ENCODE results near the gene LPP. TPM values are rescaled to one million over a fixed set of nuclear protein-coding genes. Genes with fewer than 3 reads are reported as not detected.
A peak's percentile ranks its signal among the peaks of the same experiment; 100 is the strongest.

The LPP gene
- total and polyA plus RNA-seq, 4 donors = 11.1 to 219 (median 66.5) TPM

- Histone ChIP-seq H3K4me3 (no peak overlapping the region), H3K27me3 (ENCODE audit: control insufficient read depth in 3 of 3, insufficient read depth in 3 of 3, low read length in 2 of 3) (no peaks in the 10 kb centered on the region), H3K9me3 (ENCODE audit: control insufficient read depth in 4 of 4, insufficient read depth in 3 of 4, low read length in 3 of 4) (no peaks in the 10 kb centered on the region), H3K36me3 (ENCODE audit: control insufficient read depth in 4 of 4, insufficient read depth in 4 of 4, low read length in 4 of 4) (no peaks in the 10 kb centered on the region), H3K27ac (ENCODE audit: low read depth in 1 of 2, low read length in 1 of 2) (peak overlapping the region in 1 of 2 donors; percentile 61), H3K4me1 (ENCODE audit: control insufficient read depth in 5 of 5, insufficient read depth in 5 of 5, low read length in 5 of 5) (peaks cover 0 to 32% (median 4%) of the 10 kb centered on the region in 5 donors), H3K9ac (ENCODE audit: insufficient read depth in 1 of 2, low read length in 2 of 2) (no peak overlapping the region)
- TF ChIP-seq CTCF (IDR thresholded peaks at IDR 0.05; ENCODE audit: control extremely low read depth, extremely low read depth) = no peak
- ATAC-seq (ENCODE audit: insufficient read depth, low FRiP score) (no peak), DNase-seq (no peak)
- WGBS, 2 donors = 80 to 88% methylated on average over 4 of the region's 4 CpGs
Measured at GRCh38 chr3:188274249-188274915, 120.4 kb downstream of the LPP start.

- no peaks in the 10 kb centered on the region for H3K36me3 ChIP-seq (ENCODE audit: control insufficient read depth in 4 of 4, insufficient read depth in 4 of 4, low read length in 4 of 4)
- peaks cover 0 to 23% (median 0%) of the 10 kb centered on the region in 5 donors for H3K4me1 ChIP-seq (ENCODE audit: control insufficient read depth in 5 of 5, insufficient read depth in 5 of 5, low read length in 5 of 5)
- DNase-seq (no peak), ATAC-seq (ENCODE audit: insufficient read depth, low FRiP score) (no peak)
- no peaks in the 10 kb centered on the region for H3K27me3 ChIP-seq (ENCODE audit: control insufficient read depth in 3 of 3, insufficient read depth in 3 of 3, low read length in 2 of 3)
- H3K4me3 ChIP-seq = no peak overlapping the region
- H3K9me3 ChIP-seq (ENCODE audit: control insufficient read depth in 4 of 4, insufficient read depth in 3 of 4, low read length in 3 of 4) = no peaks in the 10 kb centered on the region
- no peak for TF ChIP-seq CTCF (IDR thresholded peaks at IDR 0.05; ENCODE audit: control extremely low read depth, extremely low read depth)
- 94 to 96% methylated on average over 3 of the region's 3 CpGs for WGBS, 2 donors
- no peak overlapping the region for H3K9ac ChIP-seq (ENCODE audit: insufficient read depth in 1 of 2, low read length in 2 of 2)
- H3K27ac ChIP-seq (ENCODE audit: low read depth in 1 of 2, low read length in 1 of 2) = peak overlapping the region in 1 of 2 donors; percentile 49
Measured at GRCh38 chr3:188276375-188276774, 122.4 kb downstream of the LPP start.

- ATAC-seq (ENCODE audit: insufficient read depth, low FRiP score) = no peak
- H3K9ac ChIP-seq (ENCODE audit: insufficient read depth in 1 of 2, low read length in 2 of 2) = no peak overlapping the region
- H3K27me3 ChIP-seq (ENCODE audit: control insufficient read depth in 3 of 3, insufficient read depth in 3 of 3, low read length in 2 of 3) = no peaks in the 10 kb centered on the region
- no peak for DNase-seq
- 80 to 84% methylated on average over 6 of the region's 6 CpGs for WGBS, 2 donors
- H3K9me3 ChIP-seq (ENCODE audit: control insufficient read depth in 4 of 4, insufficient read depth in 3 of 4, low read length in 3 of 4) = no peaks in the 10 kb centered on the region
- no peak for TF ChIP-seq CTCF (IDR thresholded peaks at IDR 0.05; ENCODE audit: control extremely low read depth, extremely low read depth)
- H3K4me1 ChIP-seq (ENCODE audit: control insufficient read depth in 5 of 5, insufficient read depth in 5 of 5, low read length in 5 of 5) = peaks cover 0 to 25% (median 8%) of the 10 kb centered on the region in 5 donors
- no peaks in the 10 kb centered on the region for H3K36me3 ChIP-seq (ENCODE audit: control insufficient read depth in 4 of 4, insufficient read depth in 4 of 4, low read length in 4 of 4)
- H3K4me3 ChIP-seq = no peak overlapping the region
- peak overlapping the region in 1 of 2 donors; percentile 46 for H3K27ac ChIP-seq (ENCODE audit: low read depth in 1 of 2, low read length in 1 of 2)
Measured at GRCh38 chr3:188278717-188279324, 124.9 kb downstream of the LPP start.
